ENCODE results near the gene DDX10.

- TF ChIP-seq CTCF (IDR thresholded peaks at IDR 0.05; ENCODE audit: borderline replicate concordance, extremely low read depth, low read length, poor library complexity, severe bottlenecking) (peak; percentile 47), EZH2 (IDR thresholded peaks at IDR 0.05; ENCODE audit: borderline replicate concordance, low read depth, low read length, severe bottlenecking) (no peak)
Observed at GRCh38 chr11:108788565-108789199, 123.8 kb downstream of the DDX10 start.
